Pons (tissue), 1 donor: Measurements from ENCODE around the gene IDNK.

ENCODE experiments used
- DNase-seq: peaks from one replicate; pipeline ENCODE4 v3.0.0-alpha.2; 2016; ENCODE audit warnings: low spot score

Gene IDNK

GRCh38 chr9:83691492-83691891 is 68.5 kb downstream of the IDNK start:
- no peak for DNase-seq
